ENCODE data around the gene NR6A1. TPM values are rescaled to one million over a fixed set of nuclear protein-coding genes. Genes with fewer than 3 reads are reported as not detected.

Gene NR6A1
- total and polyA plus RNA-seq, 4 experiments from 2014 or later = 0.06 TPM; not detected in 3

- Histone ChIP-seq H3K27me3 (ENCODE audit: insufficient read depth, low read length) (no peaks in the 10 kb centered on the region), H3K36me3 (ENCODE audit: insufficient read depth, low read length) (no peaks in the 10 kb centered on the region), H3K4me3 (ENCODE audit: low read length in 2 of 2) (no peak overlapping the region), H3K4me1 (ENCODE audit: insufficient read depth, low read length) (no peaks in the 10 kb centered on the region), H3K27ac (ENCODE audit: low read depth, low read length) (no peak overlapping the region), H3K9me3 (ENCODE audit: control insufficient read depth in 1 of 2, low read length in 2 of 2) (no peaks in the 10 kb centered on the region)
- intact Hi-C loops (cut with micrococcal nuclease) = no loop called here
- DNase-seq = no peak
- ChIA-PET POLR2A (ENCODE audit: partially characterized antibody) (no interaction called here), CTCF (ENCODE audit: partially characterized antibody) (interaction anchor here (1.3 kb wide), 1 partner anchor 23 kb away, joined by 3 read pairs; no protein-coding TSS in a partner anchor)
- no peak overlapping the region for H3K4me3 Mint-ChIP-seq
- H3K36me3 Mint-ChIP-seq = no peaks in the 10 kb centered on the region
- no peaks in the 10 kb centered on the region for H3K9me3 Mint-ChIP-seq
- no peak overlapping the region for H3K27ac Mint-ChIP-seq
- peaks cover 24 to 29% of the 10 kb centered on the region in 2 donors for H3K27me3 Mint-ChIP-seq
- no peaks in the 10 kb centered on the region for H3K4me1 Mint-ChIP-seq
Observed at GRCh38 chr9:124594673-124595072, 176.4 kb downstream of the NR6A1 start.

- H3K27me3 Mint-ChIP-seq = peaks cover 24 to 29% of the 10 kb centered on the region in 2 donors
- H3K4me3 ChIP-seq (ENCODE audit: low read length in 2 of 2) = no peak overlapping the region
- no peaks in the 10 kb centered on the region for H3K4me1 Mint-ChIP-seq
- H3K36me3 ChIP-seq (ENCODE audit: insufficient read depth, low read length) = no peaks in the 10 kb centered on the region
- no peak overlapping the region for H3K27ac Mint-ChIP-seq
- ChIA-PET POLR2A (ENCODE audit: partially characterized antibody) (no interaction called here), CTCF (ENCODE audit: partially characterized antibody) (interaction anchor here (1.3 kb wide), 1 partner anchor 23 kb away, joined by 3 read pairs; no protein-coding TSS in a partner anchor)
- no peak for DNase-seq
- H3K9me3 ChIP-seq (ENCODE audit: control insufficient read depth in 1 of 2, low read length in 2 of 2) = no peaks in the 10 kb centered on the region
- H3K27ac ChIP-seq (ENCODE audit: low read depth, low read length) = no peak overlapping the region
- intact Hi-C loops (cut with micrococcal nuclease) = no loop called here
- no peaks in the 10 kb centered on the region for H3K27me3 ChIP-seq (ENCODE audit: insufficient read depth, low read length)
- no peak overlapping the region for H3K4me3 Mint-ChIP-seq
- H3K4me1 ChIP-seq (ENCODE audit: insufficient read depth, low read length) = no peaks in the 10 kb centered on the region
- H3K36me3 Mint-ChIP-seq = no peaks in the 10 kb centered on the region
- no peaks in the 10 kb centered on the region for H3K9me3 Mint-ChIP-seq
Observed at GRCh38 chr9:124594225-124594624, 176.9 kb downstream of the NR6A1 start.

GRCh38 chr9:124593651-124594058 lies 177.5 kb downstream of the NR6A1 start:
- Mint-ChIP-seq H3K36me3 (no peaks in the 10 kb centered on the region), H3K4me3 (no peak overlapping the region), H3K9me3 (no peaks in the 10 kb centered on the region), H3K27ac (no peak overlapping the region), H3K4me1 (no peaks in the 10 kb centered on the region), H3K27me3 (peaks cover 22 to 28% of the 10 kb centered on the region in 2 donors)
- Histone ChIP-seq H3K4me1 (ENCODE audit: insufficient read depth, low read length) (no peaks in the 10 kb centered on the region), H3K4me3 (ENCODE audit: low read length in 2 of 2) (no peak overlapping the region), H3K36me3 (ENCODE audit: insufficient read depth, low read length) (no peaks in the 10 kb centered on the region), H3K27me3 (ENCODE audit: insufficient read depth, low read length) (no peaks in the 10 kb centered on the region), H3K9me3 (ENCODE audit: control insufficient read depth in 1 of 2, low read length in 2 of 2) (no peaks in the 10 kb centered on the region), H3K27ac (ENCODE audit: low read depth, low read length) (no peak overlapping the region)
- DNase-seq = no peak
- ChIA-PET CTCF (ENCODE audit: partially characterized antibody) (interaction anchor here (1.3 kb wide), 1 partner anchor 24 kb away, joined by 3 read pairs; no protein-coding TSS in a partner anchor), POLR2A (ENCODE audit: partially characterized antibody) (no interaction called here)
- intact Hi-C loops (cut with micrococcal nuclease) = no loop called here

- H3K27me3 ChIP-seq (ENCODE audit: insufficient read depth, low read length) = no peaks in the 10 kb centered on the region
- intact Hi-C loops (cut with micrococcal nuclease) = no loop called here
- no peaks in the 10 kb centered on the region for H3K4me1 ChIP-seq (ENCODE audit: insufficient read depth, low read length)
- H3K9me3 ChIP-seq (ENCODE audit: control insufficient read depth in 1 of 2, low read length in 2 of 2) = no peaks in the 10 kb centered on the region
- H3K36me3 Mint-ChIP-seq = no peaks in the 10 kb centered on the region
- ChIA-PET CTCF (ENCODE audit: partially characterized antibody) (no interaction called here), POLR2A (ENCODE audit: partially characterized antibody) (no interaction called here)
- no peaks in the 10 kb centered on the region for H3K9me3 Mint-ChIP-seq
- no peak overlapping the region for H3K27ac ChIP-seq (ENCODE audit: low read depth, low read length)
- no peak overlapping the region for H3K27ac Mint-ChIP-seq
- H3K36me3 ChIP-seq (ENCODE audit: insufficient read depth, low read length) = no peaks in the 10 kb centered on the region
- no peaks in the 10 kb centered on the region for H3K4me1 Mint-ChIP-seq
- no peak for DNase-seq
- H3K4me3 ChIP-seq (ENCODE audit: low read length in 2 of 2) = no peak overlapping the region
- no peak overlapping the region for H3K4me3 Mint-ChIP-seq
- H3K27me3 Mint-ChIP-seq = peaks cover 20 to 27% of the 10 kb centered on the region in 2 donors
Observed at GRCh38 chr9:124593200-124593599, 177.9 kb downstream of the NR6A1 start.

GRCh38 chr9:124590889-124591641 lies 180.0 kb downstream of the NR6A1 start:
- CTCF ChIA-PET (ENCODE audit: partially characterized antibody) = no interaction called here
- DNase-seq = no peak
- Mint-ChIP-seq H3K27me3 (peaks cover 14 to 16% of the 10 kb centered on the region in 2 donors), H3K9me3 (no peaks in the 10 kb centered on the region), H3K4me3 (no peak overlapping the region), H3K36me3 (no peaks in the 10 kb centered on the region), H3K4me1 (no peaks in the 10 kb centered on the region), H3K27ac (no peak overlapping the region)
- Histone ChIP-seq H3K27me3 (ENCODE audit: insufficient read depth, low read length) (no peaks in the 10 kb centered on the region), H3K4me3 (ENCODE audit: low read length in 2 of 2) (no peak overlapping the region), H3K4me1 (ENCODE audit: insufficient read depth, low read length) (no peaks in the 10 kb centered on the region), H3K9me3 (ENCODE audit: control insufficient read depth in 1 of 2, low read length in 2 of 2) (no peaks in the 10 kb centered on the region), H3K36me3 (ENCODE audit: insufficient read depth, low read length) (no peaks in the 10 kb centered on the region), H3K27ac (ENCODE audit: low read depth, low read length) (no peak overlapping the region)
- POLR2A ChIA-PET (ENCODE audit: partially characterized antibody) = no interaction called here
- intact Hi-C loops (cut with micrococcal nuclease) = no loop called here

GRCh38 chr9:124584631-124585030 lies 186.5 kb downstream of the NR6A1 start:
- Histone ChIP-seq H3K9me3 (ENCODE audit: control insufficient read depth in 1 of 2, low read length in 2 of 2) (no peaks in the 10 kb centered on the region), H3K4me1 (ENCODE audit: insufficient read depth, low read length) (no peaks in the 10 kb centered on the region), H3K36me3 (ENCODE audit: insufficient read depth, low read length) (no peaks in the 10 kb centered on the region), H3K4me3 (ENCODE audit: low read length in 2 of 2) (no peak overlapping the region), H3K27ac (ENCODE audit: low read depth, low read length) (no peak overlapping the region), H3K27me3 (ENCODE audit: insufficient read depth, low read length) (no peaks in the 10 kb centered on the region)
- intact Hi-C loops (cut with micrococcal nuclease) = no loop called here
- Mint-ChIP-seq H3K4me1 (no peaks in the 10 kb centered on the region), H3K9me3 (no peaks in the 10 kb centered on the region), H3K27me3 (peaks cover 5 to 9% of the 10 kb centered on the region in 2 donors), H3K27ac (no peak overlapping the region), H3K36me3 (no peaks in the 10 kb centered on the region), H3K4me3 (no peak overlapping the region)
- ChIA-PET CTCF (ENCODE audit: partially characterized antibody) (interaction anchor here (1.2 kb wide), 1 partner anchor 9 kb away, joined by 3 read pairs; no protein-coding TSS in a partner anchor), POLR2A (ENCODE audit: partially characterized antibody) (no interaction called here)
- DNase-seq = no peak

GRCh38 chr9:124583134-124583533 lies 188.0 kb downstream of the NR6A1 start:
- Histone ChIP-seq H3K27ac (ENCODE audit: low read depth, low read length) (no peak overlapping the region), H3K36me3 (ENCODE audit: insufficient read depth, low read length) (no peaks in the 10 kb centered on the region), H3K9me3 (ENCODE audit: control insufficient read depth in 1 of 2, low read length in 2 of 2) (no peaks in the 10 kb centered on the region), H3K4me3 (ENCODE audit: low read length in 2 of 2) (no peak overlapping the region), H3K27me3 (ENCODE audit: insufficient read depth, low read length) (no peaks in the 10 kb centered on the region), H3K4me1 (ENCODE audit: insufficient read depth, low read length) (no peaks in the 10 kb centered on the region)
- ChIA-PET POLR2A (ENCODE audit: partially characterized antibody) (no interaction called here), CTCF (ENCODE audit: partially characterized antibody) (no interaction called here)
- H3K9me3 Mint-ChIP-seq = no peaks in the 10 kb centered on the region
- H3K27ac Mint-ChIP-seq = no peak overlapping the region
- no peaks in the 10 kb centered on the region for H3K36me3 Mint-ChIP-seq
- no peak for DNase-seq
- peaks cover 9 to 14% of the 10 kb centered on the region in 2 donors for H3K27me3 Mint-ChIP-seq
- intact Hi-C loops (cut with micrococcal nuclease) = no loop called here
- H3K4me1 Mint-ChIP-seq = no peaks in the 10 kb centered on the region
- no peak overlapping the region for H3K4me3 Mint-ChIP-seq
